ENCODE measurements around the gene ZNF846.

DNA sequence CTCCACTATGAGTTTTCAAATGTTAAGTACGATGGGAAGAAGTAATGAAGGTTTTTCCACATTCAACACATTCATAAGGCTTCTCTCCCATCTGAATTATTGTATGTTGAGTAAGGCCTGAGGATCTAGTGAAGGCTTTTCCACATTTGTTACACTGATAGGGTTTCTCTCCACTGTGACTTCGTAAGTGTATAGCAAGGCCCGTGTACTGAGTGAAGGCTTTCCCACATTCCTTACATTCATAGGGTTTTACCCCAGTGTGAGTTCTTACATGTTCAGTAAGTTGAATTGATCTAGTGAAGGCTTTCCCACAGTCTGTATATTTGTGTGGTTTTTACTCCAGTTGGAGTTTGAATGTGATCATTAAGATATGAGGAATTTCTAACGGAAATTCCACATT lies 44.4 kb downstream of the ZNF846 start:
- TF ChIP-seq, protein P1, sequence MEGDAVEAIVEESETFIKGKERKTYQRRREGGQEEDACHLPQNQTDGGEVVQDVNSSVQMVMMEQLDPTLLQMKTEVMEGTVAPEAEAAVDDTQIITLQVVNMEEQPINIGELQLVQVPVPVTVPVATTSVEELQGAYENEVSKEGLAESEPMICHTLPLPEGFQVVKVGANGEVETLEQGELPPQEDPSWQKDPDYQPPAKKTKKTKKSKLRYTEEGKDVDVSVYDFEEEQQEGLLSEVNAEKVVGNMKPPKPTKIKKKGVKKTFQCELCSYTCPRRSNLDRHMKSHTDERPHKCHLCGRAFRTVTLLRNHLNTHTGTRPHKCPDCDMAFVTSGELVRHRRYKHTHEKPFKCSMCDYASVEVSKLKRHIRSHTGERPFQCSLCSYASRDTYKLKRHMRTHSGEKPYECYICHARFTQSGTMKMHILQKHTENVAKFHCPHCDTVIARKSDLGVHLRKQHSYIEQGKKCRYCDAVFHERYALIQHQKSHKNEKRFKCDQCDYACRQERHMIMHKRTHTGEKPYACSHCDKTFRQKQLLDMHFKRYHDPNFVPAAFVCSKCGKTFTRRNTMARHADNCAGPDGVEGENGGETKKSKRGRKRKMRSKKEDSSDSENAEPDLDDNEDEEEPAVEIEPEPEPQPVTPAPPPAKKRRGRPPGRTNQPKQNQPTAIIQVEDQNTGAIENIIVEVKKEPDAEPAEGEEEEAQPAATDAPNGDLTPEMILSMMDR (IDR thresholded peaks at IDR 0.05): no peak
- TF ChIP-seq POLR2AphosphoS5 (IDR thresholded peaks at IDR 0.05) (no peak), EP300 (IDR thresholded peaks at IDR 0.05) (no peak)

All from gastroesophageal sphincter (tissue), 3 donors.